ENCODE data around the gene NOSIP. TPM values are rescaled to one million over a fixed set of nuclear protein-coding genes. Genes with fewer than 3 reads are reported as not detected.

The NOSIP gene
- total RNA-seq, 4 donors from 2014 or later = 62.4 to 92.8 (median 78.9) TPM

DNA sequence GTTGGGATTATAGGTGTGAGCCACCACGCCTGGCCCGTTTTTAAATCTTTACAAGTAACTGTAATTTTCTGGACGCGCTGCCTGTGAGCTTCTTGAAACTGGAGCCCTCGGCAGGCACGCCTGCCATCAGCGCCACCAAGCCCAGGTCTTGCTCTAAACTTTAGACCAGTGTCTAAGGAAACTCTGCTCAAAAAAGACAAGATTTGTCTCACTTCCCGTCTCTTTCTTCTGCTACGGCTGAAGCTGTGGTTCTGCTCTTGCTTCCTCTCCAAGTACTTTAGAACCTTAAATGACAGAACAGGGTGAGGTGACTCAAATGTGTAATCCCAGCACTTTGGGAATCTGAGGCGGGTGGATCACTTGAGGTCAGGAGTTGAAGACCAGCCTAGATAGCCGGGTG lies 27.6 kb downstream of the NOSIP start:
- no peaks in the 10 kb centered on the region for H3K9me3 ChIP-seq
- TF ChIP-seq, protein P1, sequence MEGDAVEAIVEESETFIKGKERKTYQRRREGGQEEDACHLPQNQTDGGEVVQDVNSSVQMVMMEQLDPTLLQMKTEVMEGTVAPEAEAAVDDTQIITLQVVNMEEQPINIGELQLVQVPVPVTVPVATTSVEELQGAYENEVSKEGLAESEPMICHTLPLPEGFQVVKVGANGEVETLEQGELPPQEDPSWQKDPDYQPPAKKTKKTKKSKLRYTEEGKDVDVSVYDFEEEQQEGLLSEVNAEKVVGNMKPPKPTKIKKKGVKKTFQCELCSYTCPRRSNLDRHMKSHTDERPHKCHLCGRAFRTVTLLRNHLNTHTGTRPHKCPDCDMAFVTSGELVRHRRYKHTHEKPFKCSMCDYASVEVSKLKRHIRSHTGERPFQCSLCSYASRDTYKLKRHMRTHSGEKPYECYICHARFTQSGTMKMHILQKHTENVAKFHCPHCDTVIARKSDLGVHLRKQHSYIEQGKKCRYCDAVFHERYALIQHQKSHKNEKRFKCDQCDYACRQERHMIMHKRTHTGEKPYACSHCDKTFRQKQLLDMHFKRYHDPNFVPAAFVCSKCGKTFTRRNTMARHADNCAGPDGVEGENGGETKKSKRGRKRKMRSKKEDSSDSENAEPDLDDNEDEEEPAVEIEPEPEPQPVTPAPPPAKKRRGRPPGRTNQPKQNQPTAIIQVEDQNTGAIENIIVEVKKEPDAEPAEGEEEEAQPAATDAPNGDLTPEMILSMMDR (IDR thresholded peaks at IDR 0.05 in 4 of 5, conservative IDR thresholded peaks at IDR 0.05 in 1 of 5) = no peak
- no peak for TF ChIP-seq POLR2A (IDR thresholded peaks at IDR 0.05)
- in situ Hi-C loops (cut with MboI; ENCODE audit: low sequenced_read_pairs in 4 of 4) = no loop called here
- H3K4me1 ChIP-seq = no peaks in the 10 kb centered on the region
- no peak for DNase-seq
- no peak overlapping the region for H3K4me3 ChIP-seq
- H3K27ac ChIP-seq = no peak overlapping the region
- ATAC-seq = no peak
- H3K27me3 ChIP-seq = no peaks in the 10 kb centered on the region
- intact Hi-C loops (cut with DNase I; ENCODE audit: low total_unique reads) = no loop called here
- H3K36me3 ChIP-seq = peaks cover 0 to 25% of the 10 kb centered on the region in 2 donors

DNA sequence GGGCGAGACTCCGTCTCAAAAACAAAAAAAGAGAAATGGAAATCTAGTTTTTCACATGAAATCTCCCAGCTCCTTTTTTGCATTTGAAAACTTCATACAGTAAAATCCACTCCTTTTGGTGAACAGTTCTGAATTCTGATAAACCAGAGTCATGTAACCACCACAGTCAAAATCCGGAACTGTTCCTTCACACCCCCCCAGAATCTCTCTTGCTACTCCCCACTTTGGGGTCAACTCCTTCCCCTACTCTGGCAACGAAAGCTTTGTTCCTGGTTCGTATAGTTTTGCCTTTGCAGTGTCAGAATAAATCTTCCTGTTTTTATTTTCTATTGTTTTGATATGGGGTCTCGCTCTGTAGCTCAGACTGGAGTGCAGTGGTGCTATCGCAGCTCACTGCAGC lies 28.8 kb downstream of the NOSIP start:
- no peak overlapping the region for H3K27ac ChIP-seq
- H3K4me3 ChIP-seq = no peak overlapping the region
- intact Hi-C loops (cut with DNase I; ENCODE audit: low total_unique reads) = no loop called here
- DNase-seq = no peak
- H3K9me3 ChIP-seq = no peaks in the 10 kb centered on the region
- TF ChIP-seq, protein P1 (IDR thresholded peaks at IDR 0.05 in 4 of 5, conservative IDR thresholded peaks at IDR 0.05 in 1 of 5) = no peak
- TF ChIP-seq POLR2A (IDR thresholded peaks at IDR 0.05) = no peak
- H3K27me3 ChIP-seq = no peaks in the 10 kb centered on the region
- no peak for ATAC-seq
- in situ Hi-C loops (cut with MboI; ENCODE audit: low sequenced_read_pairs in 4 of 4) = no loop called here
- H3K36me3 ChIP-seq = peaks cover 0 to 14% of the 10 kb centered on the region in 2 donors
- peaks cover 0 to 4% of the 10 kb centered on the region in 2 donors for H3K4me1 ChIP-seq

DNA sequence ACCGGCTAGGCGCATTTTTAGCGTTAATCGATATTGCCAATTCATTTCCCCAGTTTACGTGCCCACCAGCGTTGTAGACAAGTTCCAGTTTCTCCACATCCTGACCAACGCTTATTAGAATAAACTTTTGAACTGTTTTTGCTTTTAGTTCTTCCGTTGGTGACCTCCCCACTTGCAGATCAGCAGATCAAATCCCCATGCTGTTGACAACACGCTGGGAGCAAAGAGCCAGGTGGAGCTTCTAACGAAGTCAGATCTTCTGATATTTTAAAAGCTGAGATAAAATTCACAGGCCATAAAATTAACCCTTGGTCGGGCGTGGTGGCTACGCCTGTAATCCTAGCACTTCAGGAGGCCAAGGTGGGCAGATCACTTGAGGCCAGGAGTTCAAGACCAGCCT lies 31.3 kb downstream of the NOSIP start:
- Histone ChIP-seq H3K27ac (no peak overlapping the region), H3K4me3 (no peak overlapping the region), H3K36me3 (no peaks in the 10 kb centered on the region), H3K9me3 (no peaks in the 10 kb centered on the region), H3K4me1 (peaks cover 0 to 5% of the 10 kb centered on the region in 2 donors), H3K27me3 (no peaks in the 10 kb centered on the region)
- no peak for ATAC-seq
- DNase-seq = no peak
- TF ChIP-seq, protein P1 (IDR thresholded peaks at IDR 0.05 in 4 of 5, conservative IDR thresholded peaks at IDR 0.05 in 1 of 5) = no peak
- intact Hi-C loops (cut with DNase I; ENCODE audit: low total_unique reads) = no loop called here
- in situ Hi-C loops (cut with MboI; ENCODE audit: low sequenced_read_pairs in 4 of 4) = loop anchor here in 3 of 4 donors (5.0 to 25.0 kb wide), 2 partner anchors 42 to 162 kb away; partner anchors contain the start of gene KASH5 (in 1 of the 3)

DNA sequence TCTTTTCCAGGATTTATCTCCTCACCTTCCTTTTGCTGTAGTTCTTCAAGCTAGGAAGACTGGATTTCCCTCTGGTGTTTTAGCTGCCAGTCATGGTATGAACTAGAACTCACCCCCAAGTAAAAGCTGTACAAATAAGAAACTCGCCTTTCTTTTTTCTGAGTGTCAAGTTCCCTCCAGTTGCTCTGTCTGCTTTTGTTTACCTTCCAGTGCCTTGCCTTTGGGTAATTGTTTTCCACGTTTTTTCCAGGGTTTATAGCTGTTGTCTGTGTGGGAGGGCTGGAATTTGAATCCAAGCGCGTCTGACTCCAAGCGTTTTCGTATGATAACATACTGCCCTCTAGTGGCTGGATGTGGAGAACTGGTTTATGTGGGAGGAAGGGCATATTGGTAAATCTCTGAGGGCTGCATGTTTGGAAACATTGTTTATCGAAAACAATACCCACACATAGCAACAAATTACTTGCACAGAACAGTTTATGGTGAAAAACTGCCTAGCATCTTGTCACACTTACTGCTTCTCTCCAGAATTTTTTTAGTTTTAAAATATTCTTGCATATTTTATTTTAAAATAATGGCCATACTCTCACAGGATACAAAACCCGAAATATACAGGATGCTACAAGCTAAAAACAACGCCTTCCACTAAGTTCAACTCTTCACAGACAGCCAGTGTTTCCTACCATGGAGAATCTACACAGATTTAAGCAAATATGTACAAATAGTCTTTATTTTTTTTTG lies 33.4 kb downstream of the NOSIP start:
- Histone ChIP-seq H3K4me1 (peaks cover 0 to 5% of the 10 kb centered on the region in 2 donors), H3K27ac (peak overlapping the region in 1 of 4 donors; percentile 18), H3K9me3 (no peaks in the 10 kb centered on the region), H3K27me3 (no peaks in the 10 kb centered on the region), H3K4me3 (peak overlapping the region in 2 of 4 donors; percentile 12 to 30), H3K36me3 (no peaks in the 10 kb centered on the region)
- DNase-seq (peak; percentile 62), ATAC-seq (peak; percentile 93 to 97)
- TF ChIP-seq, protein P1 (IDR thresholded peaks at IDR 0.05 in 4 of 5, conservative IDR thresholded peaks at IDR 0.05 in 1 of 5) = peak; percentile 78 to 89 (median 88)
- no peak for TF ChIP-seq POLR2A (IDR thresholded peaks at IDR 0.05)
- intact Hi-C loops (cut with DNase I; ENCODE audit: low total_unique reads) (loop anchor here (1.0 to 2.0 kb wide), 3 partner anchors 24 to 73 kb away; partner anchors contain the start of gene FLT3LG), in situ Hi-C loops (cut with MboI; ENCODE audit: low sequenced_read_pairs in 4 of 4) (loop anchor here in 3 of 4 donors (5.0 to 25.0 kb wide), 2 partner anchors 40 to 160 kb away; partner anchors contain the start of gene KASH5 (in 1 of the 3))
